Cardiac muscle cell (in vitro differentiated cells and primary cell): ENCODE data around the gene PRAMEF26. TPM values are rescaled to one million over a fixed set of nuclear protein-coding genes. Genes with fewer than 3 reads are reported as not detected.
"Not testable (repeated sequence)": the region's sequence is repeated elsewhere in the genome, so short reads cannot be mapped to it uniquely, and the experiment has no call there.

ENCODE experiments used
- DNase-seq, 2 donors: peaks; one replicate each; pipeline versions ENCODE4 v3.0.0 to v3.0.0-alpha.2; 2010 to 2017; ENCODE audit warnings: low read depth in 1 of 2, low spot score in 1 of 2
- H3K27ac ChIP-seq: fragments of 200-600 bp; sonication (generic); 2 replicates; pipeline ENCODE4 v1.5.1; 2016
- H3K27me3 ChIP-seq: fragments of 200-600 bp; sonication (generic); 2 replicates; pipeline ENCODE4 v1.6.0; 2016; ENCODE audit warnings: control low read depth
- H3K36me3 ChIP-seq: fragments of 200-600 bp; sonication (generic); 2 replicates; pipeline ENCODE4 v1.5.1; 2016; ENCODE audit warnings: control low read depth
- H3K4me1 ChIP-seq: fragments of 200-600 bp; sonication (generic); 2 replicates; pipeline ENCODE4 v1.8.1; 2017; ENCODE audit warnings: low read depth, mild to moderate bottlenecking, mixed run types
- H3K4me3 ChIP-seq: fragments of 200-600 bp; sonication (generic); 2 replicates; pipeline ENCODE4 v1.5.1; 2016; ENCODE audit warnings: mild to moderate bottlenecking
- H3K9me3 ChIP-seq: fragments of 200-600 bp; sonication (generic); 2 replicates; pipeline ENCODE4 v1.5.1; 2017; ENCODE audit warnings: low read depth, mild to moderate bottlenecking, control low read depth
- polyA plus RNA-seq: library from polyadenylated mRNA; unstranded; fragments of >200 nt; fragmentation: Nextera tagmentation; extraction: Ambion mirVana; gene quantifications from 2 replicates; pipeline ENCODE4 v1.2.1, GENCODE V29; 2016
- total RNA-seq: library from RNA; depleted of rRNA; stranded (reverse); fragments of >200 nt; gene quantifications from 2 replicates; pipeline ENCODE4 v1.2.3, GENCODE V29; 2016

Gene PRAMEF26
- total RNA-seq, result not detected in 2 replicates
- polyA plus RNA-seq, result not detected in 2 replicates

DNA sequence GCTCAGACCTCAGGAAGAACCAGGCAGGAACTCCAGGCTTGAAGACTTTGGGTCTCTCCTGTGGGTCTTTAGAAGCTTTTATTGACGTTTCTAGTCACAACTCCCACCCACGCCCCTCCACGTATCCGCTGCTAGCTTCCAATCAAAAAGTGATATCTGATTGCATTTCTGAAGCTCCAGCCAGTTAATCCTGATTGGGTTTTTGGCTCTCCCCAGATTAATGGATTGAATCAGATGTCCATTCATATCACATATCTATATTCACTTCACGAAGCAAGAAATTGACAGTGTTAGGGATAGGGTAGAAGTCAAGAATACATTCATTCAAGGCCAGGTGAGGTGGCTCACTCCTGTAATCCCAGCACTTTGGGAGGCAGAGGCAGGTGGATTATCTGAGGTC is at the start of gene PRAMEF26:
PRAMEF26 (minus strand) TSS at position 101 of the 400 bp plus-strand sequence. CDS start 2,914 bp downstream, outside the sequence.
- not testable (repeated sequence) for H3K36me3 ChIP-seq, H3K27ac ChIP-seq, H3K4me3 ChIP-seq, H3K27me3 ChIP-seq, H3K9me3 ChIP-seq, DNase-seq, H3K4me1 ChIP-seq

DNA sequence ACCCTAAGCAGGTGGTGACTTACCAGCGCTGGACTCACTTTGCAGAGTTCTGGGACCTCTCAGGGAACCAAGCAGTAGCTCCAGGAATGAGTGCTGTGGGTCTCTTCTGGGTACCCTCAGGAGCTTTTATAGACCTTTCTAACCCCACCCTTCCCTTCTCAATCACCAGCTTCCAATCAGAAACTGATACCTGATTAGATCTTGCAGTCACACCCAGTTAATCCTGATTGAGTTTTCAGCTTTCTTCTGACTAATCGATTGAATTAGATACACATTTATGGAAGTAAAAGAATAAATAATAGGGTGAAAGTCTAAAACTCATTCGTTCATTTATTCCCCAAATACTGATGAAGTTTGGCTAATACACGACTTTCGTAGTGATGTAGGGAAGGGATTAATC is 45.5 kb upstream of the PRAMEF26 start, which contains the start of gene PRAMEF13:
PRAMEF13 (minus strand) TSS at position 101 of the 400 bp plus-strand sequence. CDS start 1,820 bp downstream, outside the sequence.
- DNase-seq, H3K9me3 ChIP-seq, H3K4me3 ChIP-seq, H3K4me1 ChIP-seq, H3K27me3 ChIP-seq, H3K27ac ChIP-seq, H3K36me3 ChIP-seq: not testable (repeated sequence)

DNA sequence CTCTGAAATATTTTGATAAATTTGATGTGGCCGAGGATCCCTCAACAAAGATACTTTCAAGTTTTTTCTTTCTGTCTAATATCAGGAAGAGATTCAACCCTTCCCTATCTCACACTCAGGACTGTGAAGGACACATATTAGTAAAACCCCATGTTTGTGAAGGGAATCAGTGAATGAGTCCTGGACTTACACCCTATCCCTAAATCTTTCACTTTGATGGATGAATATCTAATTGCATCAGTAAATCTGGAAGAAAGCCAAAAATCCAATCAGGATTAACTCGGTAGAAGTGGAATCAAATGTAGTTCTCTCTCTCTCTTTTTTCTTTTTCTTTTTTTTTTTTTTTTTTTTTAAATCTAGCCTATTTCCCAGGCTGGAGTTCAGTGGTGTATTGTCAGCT is 15.7 kb upstream of the PRAMEF26 start, which contains the start of gene PRAMEF9:
PRAMEF9 (plus strand) TSS at position 301 of the 400 bp plus-strand sequence. CDS start 3,433 bp downstream, outside the sequence.
- H3K27me3 ChIP-seq, H3K9me3 ChIP-seq, H3K4me3 ChIP-seq, H3K36me3 ChIP-seq, H3K27ac ChIP-seq, DNase-seq, H3K4me1 ChIP-seq: not testable (repeated sequence)

DNA sequence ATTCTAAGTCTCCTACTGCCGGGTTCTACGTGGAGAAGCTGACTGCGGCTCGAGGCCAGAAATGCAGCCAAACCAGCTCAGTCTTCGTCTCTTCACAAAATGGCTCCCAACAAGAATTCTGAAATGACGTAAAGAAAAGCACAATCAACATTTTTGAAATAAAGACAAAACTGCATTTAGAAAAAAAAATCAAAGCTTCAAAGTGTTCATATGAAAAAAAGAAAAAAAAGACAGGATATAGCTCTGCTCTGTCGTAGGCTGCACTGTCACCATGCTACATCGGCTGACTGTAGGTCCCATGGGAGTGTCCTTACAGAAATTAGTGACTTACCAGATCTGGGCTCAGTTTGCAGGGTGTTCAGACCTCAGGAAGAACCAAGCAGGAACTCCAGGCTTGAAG is 9.7 kb upstream of the PRAMEF26 start, which contains the start of gene HNRNPCL4:
HNRNPCL4 (minus strand) TSS at position 101 of the 400 bp plus-strand sequence. CDS start 164 bp downstream, outside the sequence.
- not testable (repeated sequence) for H3K4me1 ChIP-seq, H3K9me3 ChIP-seq, DNase-seq, H3K36me3 ChIP-seq, H3K27me3 ChIP-seq, H3K27ac ChIP-seq, H3K4me3 ChIP-seq

DNA sequence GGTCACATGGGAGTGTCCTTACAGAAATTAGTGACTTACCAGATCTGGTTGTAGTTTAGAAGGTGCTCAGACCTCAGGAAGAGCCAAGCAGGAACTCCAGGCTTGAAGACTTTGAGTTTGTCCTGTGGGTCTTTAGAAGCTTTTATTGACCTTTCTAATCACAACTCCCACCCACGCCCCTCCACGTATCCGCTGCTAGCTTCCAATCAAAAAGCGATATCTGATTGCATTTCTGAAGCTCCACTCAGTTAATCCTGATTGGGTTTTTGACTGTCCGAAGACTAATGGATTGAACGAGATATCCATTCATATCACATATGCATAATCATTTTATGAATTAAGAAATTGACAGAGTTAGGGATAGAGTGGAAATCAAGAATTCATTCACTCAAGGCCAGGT is 39.1 kb downstream of the PRAMEF26 start, which contains the start of gene HNRNPCL2:
HNRNPCL2 (minus strand) TSS at position 101 of the 400 bp plus-strand sequence. CDS start 454 bp downstream, outside the sequence.
- DNase-seq, H3K36me3 ChIP-seq, H3K9me3 ChIP-seq, H3K4me3 ChIP-seq, H3K27ac ChIP-seq, H3K4me1 ChIP-seq, H3K27me3 ChIP-seq: not testable (repeated sequence)

Other genes starting within 250 kb of the PRAMEF26 start
- gene PRAMEF7, start 239.4 kb downstream of the PRAMEF26 start, total RNA-seq, result not detected in 2 replicates
- not detected in 2 replicates for gene PRAMEF7, start 239.4 kb downstream of the PRAMEF26 start, polyA plus RNA-seq
- gene PRAMEF6, start 208.4 kb downstream of the PRAMEF26 start, total RNA-seq, result not detected in 2 replicates
- gene PRAMEF6, start 208.4 kb downstream of the PRAMEF26 start, polyA plus RNA-seq, result not detected in 2 replicates
- not detected in 2 replicates for gene PRAMEF27, start 99.4 kb downstream of the PRAMEF26 start, total RNA-seq
- gene PRAMEF27, start 99.4 kb downstream of the PRAMEF26 start, polyA plus RNA-seq, result not detected in 2 replicates
- not detected in 2 replicates for gene HNRNPCL3, start 95.2 kb downstream of the PRAMEF26 start, total RNA-seq
- not detected in 2 replicates for gene HNRNPCL3, start 95.2 kb downstream of the PRAMEF26 start, polyA plus RNA-seq
- gene PRAMEF25, start 85.2 kb downstream of the PRAMEF26 start, total RNA-seq, result not detected in 2 replicates
- not detected in 2 replicates for gene PRAMEF25, start 85.2 kb downstream of the PRAMEF26 start, polyA plus RNA-seq
- not detected in 2 replicates for gene HNRNPCL2, start 39.2 kb downstream of the PRAMEF26 start, total RNA-seq
- not detected in 2 replicates for gene HNRNPCL2, start 39.2 kb downstream of the PRAMEF26 start, polyA plus RNA-seq
- not detected in 2 replicates for gene HNRNPCL4, start 9.6 kb upstream of the PRAMEF26 start, total RNA-seq
- not detected in 2 replicates for gene HNRNPCL4, start 9.6 kb upstream of the PRAMEF26 start, polyA plus RNA-seq
- gene PRAMEF9, start 15.8 kb upstream of the PRAMEF26 start, total RNA-seq, result not detected in 2 replicates
- gene PRAMEF9, start 15.8 kb upstream of the PRAMEF26 start, polyA plus RNA-seq, result not detected in 2 replicates
- gene PRAMEF13, start 45.4 kb upstream of the PRAMEF26 start, total RNA-seq, result not detected in 2 replicates
- not detected in 2 replicates for gene PRAMEF13, start 45.4 kb upstream of the PRAMEF26 start, polyA plus RNA-seq
- not detected in 2 replicates for gene PRAMEF18, start 70.1 kb upstream of the PRAMEF26 start, total RNA-seq
- not detected in 2 replicates for gene PRAMEF18, start 70.1 kb upstream of the PRAMEF26 start, polyA plus RNA-seq
- not detected in 2 replicates for gene PRAMEF5, start 98.2 kb upstream of the PRAMEF26 start, total RNA-seq
- gene PRAMEF5, start 98.2 kb upstream of the PRAMEF26 start, polyA plus RNA-seq, result not detected in 2 replicates
- not detected in 2 replicates for gene PRAMEF8, start 129.1 kb upstream of the PRAMEF26 start, total RNA-seq
- not detected in 2 replicates for gene PRAMEF8, start 129.1 kb upstream of the PRAMEF26 start, polyA plus RNA-seq
- gene PRAMEF33, start 147.5 kb upstream of the PRAMEF26 start, total RNA-seq, result not detected in 2 replicates
- not detected in 2 replicates for gene PRAMEF33, start 147.5 kb upstream of the PRAMEF26 start, polyA plus RNA-seq
- not detected in 2 replicates for gene PRAMEF15, start 159.6 kb upstream of the PRAMEF26 start, total RNA-seq
- not detected in 2 replicates for gene PRAMEF15, start 159.6 kb upstream of the PRAMEF26 start, polyA plus RNA-seq
- not detected in 2 replicates for gene PRAMEF14, start 191.1 kb upstream of the PRAMEF26 start, total RNA-seq
- not detected in 2 replicates for gene PRAMEF14, start 191.1 kb upstream of the PRAMEF26 start, polyA plus RNA-seq
- gene PRAMEF19, start 215.9 kb upstream of the PRAMEF26 start, total RNA-seq, result not detected in 2 replicates
- gene PRAMEF19, start 215.9 kb upstream of the PRAMEF26 start, polyA plus RNA-seq, result not detected in 2 replicates
- gene PRAMEF17, start 233.6 kb upstream of the PRAMEF26 start, total RNA-seq, result not detected in 2 replicates
- not detected in 2 replicates for gene PRAMEF17, start 233.6 kb upstream of the PRAMEF26 start, polyA plus RNA-seq